ENCODE data around the gene GKN2. TPM values are rescaled to one million over a fixed set of nuclear protein-coding genes. Genes with fewer than 3 reads are reported as not detected.

The GKN2 gene
- total RNA-seq, 1 experiment from 2014 or later = not detected

DNA sequence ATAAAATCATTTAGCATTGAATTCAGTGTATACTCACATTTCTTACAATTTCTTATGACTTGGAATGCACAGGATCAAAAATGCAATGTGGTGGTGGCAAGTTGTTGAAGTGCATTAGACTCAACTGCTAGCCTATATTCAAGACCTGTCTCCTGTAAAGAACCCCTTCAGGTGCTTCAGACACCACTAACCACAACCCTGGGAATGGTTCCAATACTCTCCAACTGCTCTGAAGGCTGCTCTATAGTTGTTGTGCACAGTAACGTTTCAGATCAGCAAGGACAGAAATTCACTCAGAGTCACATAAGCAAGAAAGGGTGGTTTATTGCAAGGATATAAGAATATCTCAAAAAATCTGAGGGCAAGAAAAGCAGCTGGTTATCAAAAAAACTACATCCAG lies 28.3 kb upstream of the GKN2 start:
- Histone ChIP-seq H3K4me3 (replicated peaks in 1 of 2; ENCODE audit: low read depth in 1 of 2, low read length in 2 of 2) (no peak overlapping the region), H3K9me3 (ENCODE audit: control insufficient read depth in 1 of 2, insufficient read depth in 1 of 2, low read depth in 1 of 2, low read length in 2 of 2) (no peaks in the 10 kb centered on the region), H4K20me1 (ENCODE audit: insufficient read depth) (no peaks in the 10 kb centered on the region), H3K9ac (ENCODE audit: low read length) (no peak overlapping the region), H3K27me3 (ENCODE audit: insufficient read depth, low read length) (no peaks in the 10 kb centered on the region), H3K79me2 (ENCODE audit: insufficient read depth, low read length) (no peaks in the 10 kb centered on the region), H2AFZ (ENCODE audit: low read depth, low read length, poor library complexity, severe bottlenecking) (no peak overlapping the region), H3K27ac (ENCODE audit: low read depth, low read length) (no peak overlapping the region), H3K9me2 (ENCODE audit: insufficient read depth) (no peaks in the 10 kb centered on the region), H3K36me3 (ENCODE audit: control insufficient read depth in 1 of 2, insufficient read depth in 2 of 2, low read length in 2 of 2) (no peaks in the 10 kb centered on the region), H3K4me2 (ENCODE audit: low read length) (no peak overlapping the region), H3K4me1 (ENCODE audit: control insufficient read depth in 1 of 2, insufficient read depth in 2 of 2, low read length in 2 of 2) (no peaks in the 10 kb centered on the region)
- ChIA-PET RAD21 (ENCODE audit: low non-redundant PET in 1 of 2, low total read pairs in 2 of 2, uncharacterized antibody in 2 of 2, unreplicated experiment in 2 of 2) (no interaction called here), CTCF (no interaction called here), POLR2A (no interaction called here)
- no TSS peak for BruUV-seq (replicated peaks)
- DNase-seq (ENCODE audit: low read depth, low spot score) = no peak
- ATAC-seq = no peak
- intact Hi-C loops (cut with micrococcal nuclease) = no loop called here
- TF ChIP-seq CBX3 (IDR thresholded peaks at IDR 0.05; ENCODE audit: low read depth) = no peak
- TF ChIP-seq, protein P1, sequence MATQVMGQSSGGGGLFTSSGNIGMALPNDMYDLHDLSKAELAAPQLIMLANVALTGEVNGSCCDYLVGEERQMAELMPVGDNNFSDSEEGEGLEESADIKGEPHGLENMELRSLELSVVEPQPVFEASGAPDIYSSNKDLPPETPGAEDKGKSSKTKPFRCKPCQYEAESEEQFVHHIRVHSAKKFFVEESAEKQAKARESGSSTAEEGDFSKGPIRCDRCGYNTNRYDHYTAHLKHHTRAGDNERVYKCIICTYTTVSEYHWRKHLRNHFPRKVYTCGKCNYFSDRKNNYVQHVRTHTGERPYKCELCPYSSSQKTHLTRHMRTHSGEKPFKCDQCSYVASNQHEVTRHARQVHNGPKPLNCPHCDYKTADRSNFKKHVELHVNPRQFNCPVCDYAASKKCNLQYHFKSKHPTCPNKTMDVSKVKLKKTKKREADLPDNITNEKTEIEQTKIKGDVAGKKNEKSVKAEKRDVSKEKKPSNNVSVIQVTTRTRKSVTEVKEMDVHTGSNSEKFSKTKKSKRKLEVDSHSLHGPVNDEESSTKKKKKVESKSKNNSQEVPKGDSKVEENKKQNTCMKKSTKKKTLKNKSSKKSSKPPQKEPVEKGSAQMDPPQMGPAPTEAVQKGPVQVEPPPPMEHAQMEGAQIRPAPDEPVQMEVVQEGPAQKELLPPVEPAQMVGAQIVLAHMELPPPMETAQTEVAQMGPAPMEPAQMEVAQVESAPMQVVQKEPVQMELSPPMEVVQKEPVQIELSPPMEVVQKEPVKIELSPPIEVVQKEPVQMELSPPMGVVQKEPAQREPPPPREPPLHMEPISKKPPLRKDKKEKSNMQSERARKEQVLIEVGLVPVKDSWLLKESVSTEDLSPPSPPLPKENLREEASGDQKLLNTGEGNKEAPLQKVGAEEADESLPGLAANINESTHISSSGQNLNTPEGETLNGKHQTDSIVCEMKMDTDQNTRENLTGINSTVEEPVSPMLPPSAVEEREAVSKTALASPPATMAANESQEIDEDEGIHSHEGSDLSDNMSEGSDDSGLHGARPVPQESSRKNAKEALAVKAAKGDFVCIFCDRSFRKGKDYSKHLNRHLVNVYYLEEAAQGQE (IDR thresholded peaks at IDR 0.05; ENCODE audit: low read depth) = no peak
- no peak for TF ChIP-seq POLR2AphosphoS5 (IDR thresholded peaks at IDR 0.05; ENCODE audit: low read depth, low read length)
- TF ChIP-seq TCF7L2 (IDR thresholded peaks at IDR 0.05; ENCODE audit: borderline replicate concordance, extremely low read depth, insufficient read depth, insufficient read length) = no peak
- TF ChIP-seq, protein P2, sequence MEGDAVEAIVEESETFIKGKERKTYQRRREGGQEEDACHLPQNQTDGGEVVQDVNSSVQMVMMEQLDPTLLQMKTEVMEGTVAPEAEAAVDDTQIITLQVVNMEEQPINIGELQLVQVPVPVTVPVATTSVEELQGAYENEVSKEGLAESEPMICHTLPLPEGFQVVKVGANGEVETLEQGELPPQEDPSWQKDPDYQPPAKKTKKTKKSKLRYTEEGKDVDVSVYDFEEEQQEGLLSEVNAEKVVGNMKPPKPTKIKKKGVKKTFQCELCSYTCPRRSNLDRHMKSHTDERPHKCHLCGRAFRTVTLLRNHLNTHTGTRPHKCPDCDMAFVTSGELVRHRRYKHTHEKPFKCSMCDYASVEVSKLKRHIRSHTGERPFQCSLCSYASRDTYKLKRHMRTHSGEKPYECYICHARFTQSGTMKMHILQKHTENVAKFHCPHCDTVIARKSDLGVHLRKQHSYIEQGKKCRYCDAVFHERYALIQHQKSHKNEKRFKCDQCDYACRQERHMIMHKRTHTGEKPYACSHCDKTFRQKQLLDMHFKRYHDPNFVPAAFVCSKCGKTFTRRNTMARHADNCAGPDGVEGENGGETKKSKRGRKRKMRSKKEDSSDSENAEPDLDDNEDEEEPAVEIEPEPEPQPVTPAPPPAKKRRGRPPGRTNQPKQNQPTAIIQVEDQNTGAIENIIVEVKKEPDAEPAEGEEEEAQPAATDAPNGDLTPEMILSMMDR (IDR thresholded peaks at IDR 0.05 in 2 of 3, conservative IDR thresholded peaks at IDR 0.05 in 1 of 3; ENCODE audit: borderline replicate concordance in 1 of 3, insufficient read depth in 1 of 3, low read depth in 2 of 3, low read length in 2 of 3) = no peak
- TF ChIP-seq RAD21 (IDR thresholded peaks at IDR 0.05; ENCODE audit: low read depth) = no peak
- TF ChIP-seq ZNF274 (IDR thresholded peaks at IDR 0.05; ENCODE audit: low read depth, low read length) = no peak
- TF ChIP-seq, protein P3, sequence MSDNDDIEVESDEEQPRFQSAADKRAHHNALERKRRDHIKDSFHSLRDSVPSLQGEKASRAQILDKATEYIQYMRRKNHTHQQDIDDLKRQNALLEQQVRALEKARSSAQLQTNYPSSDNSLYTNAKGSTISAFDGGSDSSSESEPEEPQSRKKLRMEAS (IDR thresholded peaks at IDR 0.05) = no peak
- no peak for TF ChIP-seq JUND (IDR thresholded peaks at IDR 0.05)
- TF ChIP-seq SIN3A (IDR thresholded peaks at IDR 0.05; ENCODE audit: low read depth) = no peak
- no peak for TF ChIP-seq FOSL1 (IDR thresholded peaks at IDR 0.05; ENCODE audit: low read depth)
- no peak for TF ChIP-seq SRF (IDR thresholded peaks at IDR 0.05; ENCODE audit: low read depth)
- TF ChIP-seq CEBPB (IDR thresholded peaks at IDR 0.05; ENCODE audit: low read depth) = no peak
